ENCODE results near the gene EFHD2. TPM values are rescaled to one million over a fixed set of nuclear protein-coding genes. Genes with fewer than 3 reads are reported as not detected.

The EFHD2 gene
- total RNA-seq, 1 donor from 2014 or later, result 26.0 TPM

DNA sequence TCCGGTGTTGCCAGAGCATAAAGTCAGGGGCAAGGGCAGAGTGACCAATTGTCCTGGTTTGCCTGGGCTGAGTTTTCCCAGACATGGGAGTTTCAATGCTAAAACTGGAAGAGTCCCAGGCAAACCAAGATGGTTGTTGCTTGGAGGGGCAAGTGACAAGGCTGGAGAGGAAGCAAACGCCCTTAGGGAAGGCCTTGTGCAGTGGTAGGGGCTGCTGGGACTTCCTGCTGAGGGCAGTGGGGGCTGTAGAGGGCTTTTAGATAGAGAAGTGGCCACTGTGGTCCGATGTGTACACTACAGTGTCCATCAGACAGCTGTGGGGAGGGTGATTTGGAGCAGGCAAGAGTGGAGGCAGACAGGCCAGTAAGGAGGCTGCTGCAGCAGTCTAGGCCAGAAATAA lies 39.9 kb downstream of the EFHD2 start:
- peaks cover 2% of the 10 kb centered on the region for H3K4me1 Mint-ChIP-seq (ENCODE audit: low read depth, unreplicated experiment)
- no peak for FAIRE-seq

DNA sequence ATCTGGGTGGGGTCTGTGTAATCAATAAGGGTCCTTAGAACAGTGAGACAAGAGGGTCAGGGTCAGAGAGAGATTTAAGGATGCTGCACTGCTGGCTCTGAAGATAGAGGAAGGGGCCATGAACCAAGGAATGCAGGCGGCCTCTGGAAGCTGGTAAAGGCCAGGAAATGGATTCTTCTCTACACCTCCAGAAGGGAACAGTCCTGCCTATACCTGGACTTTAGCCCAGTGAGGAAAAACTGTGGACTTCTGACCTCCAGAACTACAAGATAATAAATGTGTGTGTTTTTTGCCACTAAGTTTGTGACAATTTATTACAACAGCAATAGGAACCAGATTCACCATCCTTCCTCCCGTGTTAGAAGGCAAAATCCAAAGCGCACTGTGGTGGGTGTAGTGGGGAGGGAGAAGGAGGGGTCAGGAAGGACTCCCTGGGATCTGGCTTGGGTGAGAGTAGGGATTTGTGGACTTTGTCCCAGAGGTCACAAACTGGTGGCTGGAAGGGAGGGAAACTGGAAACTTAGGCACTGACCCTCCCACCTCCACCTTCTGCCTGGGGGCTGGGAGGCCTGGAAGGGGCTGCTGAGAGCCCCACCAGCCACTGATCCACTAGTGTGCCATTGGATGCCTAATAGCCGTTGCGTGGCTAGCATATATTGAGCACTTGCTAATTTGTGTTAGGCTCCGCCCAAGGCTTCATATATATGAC lies 41.5 kb downstream of the EFHD2 start:
- TF ChIP-seq, protein P1, sequence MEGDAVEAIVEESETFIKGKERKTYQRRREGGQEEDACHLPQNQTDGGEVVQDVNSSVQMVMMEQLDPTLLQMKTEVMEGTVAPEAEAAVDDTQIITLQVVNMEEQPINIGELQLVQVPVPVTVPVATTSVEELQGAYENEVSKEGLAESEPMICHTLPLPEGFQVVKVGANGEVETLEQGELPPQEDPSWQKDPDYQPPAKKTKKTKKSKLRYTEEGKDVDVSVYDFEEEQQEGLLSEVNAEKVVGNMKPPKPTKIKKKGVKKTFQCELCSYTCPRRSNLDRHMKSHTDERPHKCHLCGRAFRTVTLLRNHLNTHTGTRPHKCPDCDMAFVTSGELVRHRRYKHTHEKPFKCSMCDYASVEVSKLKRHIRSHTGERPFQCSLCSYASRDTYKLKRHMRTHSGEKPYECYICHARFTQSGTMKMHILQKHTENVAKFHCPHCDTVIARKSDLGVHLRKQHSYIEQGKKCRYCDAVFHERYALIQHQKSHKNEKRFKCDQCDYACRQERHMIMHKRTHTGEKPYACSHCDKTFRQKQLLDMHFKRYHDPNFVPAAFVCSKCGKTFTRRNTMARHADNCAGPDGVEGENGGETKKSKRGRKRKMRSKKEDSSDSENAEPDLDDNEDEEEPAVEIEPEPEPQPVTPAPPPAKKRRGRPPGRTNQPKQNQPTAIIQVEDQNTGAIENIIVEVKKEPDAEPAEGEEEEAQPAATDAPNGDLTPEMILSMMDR (IDR thresholded peaks at IDR 0.05; ENCODE audit: insufficient read depth, low read depth, low read length), result no peak
- no peak for TF ChIP-seq EZH2 (IDR thresholded peaks at IDR 0.05; ENCODE audit: insufficient read depth, low read length)
- H3K4me1 ChIP-seq (ENCODE audit: insufficient read depth, low read length), result peaks cover 11% of the 10 kb centered on the region
- H3K79me2 ChIP-seq (ENCODE audit: insufficient read depth, low read length), result no peaks in the 10 kb centered on the region
- no peaks in the 10 kb centered on the region for H3K36me3 ChIP-seq (ENCODE audit: insufficient read depth, low read length)
- H3K9me3 ChIP-seq (ENCODE audit: insufficient read depth, low read depth, low read length), result no peaks in the 10 kb centered on the region
- FAIRE-seq, result no peak
- Mint-ChIP-seq H3K4me1 (ENCODE audit: low read depth, unreplicated experiment) (peaks cover 2% of the 10 kb centered on the region), H3K36me3 (ENCODE audit: low read depth, unreplicated experiment) (no peaks in the 10 kb centered on the region), H3K27ac (ENCODE audit: unreplicated experiment) (no peak overlapping the region), H3K9me3 (ENCODE audit: unreplicated experiment) (peaks cover 6% of the 10 kb centered on the region), H3K27me3 (ENCODE audit: low read depth, unreplicated experiment) (peaks cover 14% of the 10 kb centered on the region), H3K4me3 (ENCODE audit: unreplicated experiment) (no peak overlapping the region)
- H2AFZ ChIP-seq (ENCODE audit: low read depth, low read length), result no peak overlapping the region
- no peak overlapping the region for H3K4me2 ChIP-seq (ENCODE audit: low read length)
- H3K4me3 ChIP-seq (ENCODE audit: insufficient read depth, low read depth, low read length), result no peak overlapping the region
- peaks cover 4% of the 10 kb centered on the region for H3K27me3 ChIP-seq (ENCODE audit: insufficient read depth, low read length)
- no peak overlapping the region for H3K27ac ChIP-seq (ENCODE audit: low read depth, low read length)
- DNase-seq (ENCODE audit: low read depth), result no peak
- no peak overlapping the region for H3K9ac ChIP-seq (ENCODE audit: low read length)
- no peaks in the 10 kb centered on the region for H4K20me1 ChIP-seq (ENCODE audit: insufficient read depth, low read length)

More for the DNA sequence above, 39.9 kb downstream of the EFHD2 start:
- Mint-ChIP-seq H3K36me3 (ENCODE audit: low read depth, unreplicated experiment) (no peaks in the 10 kb centered on the region), H3K4me3 (ENCODE audit: unreplicated experiment) (no peak overlapping the region), H3K9me3 (ENCODE audit: unreplicated experiment) (peaks cover 6% of the 10 kb centered on the region), H3K27me3 (ENCODE audit: low read depth, unreplicated experiment) (peaks cover 19% of the 10 kb centered on the region), H3K27ac (ENCODE audit: unreplicated experiment) (no peak overlapping the region)
- H3K9ac ChIP-seq (ENCODE audit: low read length), result no peak overlapping the region
- no peak for TF ChIP-seq EZH2 (IDR thresholded peaks at IDR 0.05; ENCODE audit: insufficient read depth, low read length)
- TF ChIP-seq, protein P1 (IDR thresholded peaks at IDR 0.05; ENCODE audit: insufficient read depth, low read depth, low read length), result no peak
- H3K36me3 ChIP-seq (ENCODE audit: insufficient read depth, low read length), result no peaks in the 10 kb centered on the region
- no peaks in the 10 kb centered on the region for H4K20me1 ChIP-seq (ENCODE audit: insufficient read depth, low read length)
- no peaks in the 10 kb centered on the region for H3K79me2 ChIP-seq (ENCODE audit: insufficient read depth, low read length)
- H3K4me1 ChIP-seq (ENCODE audit: insufficient read depth, low read length), result peaks cover 10% of the 10 kb centered on the region
- no peak overlapping the region for H3K4me3 ChIP-seq (ENCODE audit: insufficient read depth, low read depth, low read length)
- no peak for DNase-seq (ENCODE audit: low read depth)
- no peak overlapping the region for H3K27ac ChIP-seq (ENCODE audit: low read depth, low read length)
- peaks cover 4% of the 10 kb centered on the region for H3K27me3 ChIP-seq (ENCODE audit: insufficient read depth, low read length)
- no peaks in the 10 kb centered on the region for H3K9me3 ChIP-seq (ENCODE audit: insufficient read depth, low read depth, low read length)
- no peak overlapping the region for H2AFZ ChIP-seq (ENCODE audit: low read depth, low read length)
- H3K4me2 ChIP-seq (ENCODE audit: low read length), result no peak overlapping the region

DNA sequence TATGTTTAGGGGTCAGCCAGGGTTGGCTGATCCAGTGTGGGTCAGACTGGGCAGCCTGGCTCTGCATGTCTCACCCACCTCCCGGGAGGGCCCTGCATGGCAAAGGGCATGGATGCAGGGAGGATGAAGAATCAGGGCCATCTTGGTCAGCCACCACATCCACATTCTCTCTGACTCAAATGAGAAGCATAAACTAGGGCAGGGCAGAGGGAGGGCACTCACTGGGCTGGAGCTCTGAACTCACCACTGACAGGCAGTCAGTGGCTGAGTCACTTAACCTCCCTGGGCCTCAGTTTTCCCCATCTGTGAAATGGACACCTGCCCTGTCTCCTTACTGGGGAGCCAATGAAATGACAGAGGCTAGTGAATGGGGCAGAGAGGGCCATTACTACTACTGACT lies 42.5 kb downstream of the EFHD2 start:
- H3K79me2 ChIP-seq (ENCODE audit: insufficient read depth, low read length), result no peaks in the 10 kb centered on the region
- FAIRE-seq (no peak), DNase-seq (ENCODE audit: low read depth) (no peak)
- H2AFZ ChIP-seq (ENCODE audit: low read depth, low read length), result no peak overlapping the region
- peaks cover 11% of the 10 kb centered on the region for H3K4me1 ChIP-seq (ENCODE audit: insufficient read depth, low read length)
- H3K36me3 ChIP-seq (ENCODE audit: insufficient read depth, low read length), result no peaks in the 10 kb centered on the region
- Mint-ChIP-seq H3K27me3 (ENCODE audit: low read depth, unreplicated experiment) (peaks cover 9% of the 10 kb centered on the region), H3K27ac (ENCODE audit: unreplicated experiment) (no peak overlapping the region), H3K4me3 (ENCODE audit: unreplicated experiment) (no peak overlapping the region), H3K9me3 (ENCODE audit: unreplicated experiment) (peaks cover 6% of the 10 kb centered on the region), H3K36me3 (ENCODE audit: low read depth, unreplicated experiment) (no peaks in the 10 kb centered on the region), H3K4me1 (ENCODE audit: low read depth, unreplicated experiment) (peaks cover 2% of the 10 kb centered on the region)
- TF ChIP-seq, protein P1 (IDR thresholded peaks at IDR 0.05; ENCODE audit: insufficient read depth, low read depth, low read length), result no peak
- no peak for TF ChIP-seq EZH2 (IDR thresholded peaks at IDR 0.05; ENCODE audit: insufficient read depth, low read length)
- H3K4me2 ChIP-seq (ENCODE audit: low read length), result no peak overlapping the region
- H3K27me3 ChIP-seq (ENCODE audit: insufficient read depth, low read length), result peaks cover 3% of the 10 kb centered on the region
- no peaks in the 10 kb centered on the region for H4K20me1 ChIP-seq (ENCODE audit: insufficient read depth, low read length)
- no peaks in the 10 kb centered on the region for H3K9me3 ChIP-seq (ENCODE audit: insufficient read depth, low read depth, low read length)
- H3K4me3 ChIP-seq (ENCODE audit: insufficient read depth, low read depth, low read length), result no peak overlapping the region
- H3K9ac ChIP-seq (ENCODE audit: low read length), result no peak overlapping the region
- no peak overlapping the region for H3K27ac ChIP-seq (ENCODE audit: low read depth, low read length)
